Ascending aorta (tissue), 2 donors: ENCODE data around the gene CD209. TPM values are rescaled to one million over a fixed set of nuclear protein-coding genes. Genes with fewer than 3 reads are reported as not detected.
"Not testable (repeated sequence)": the region's sequence is repeated elsewhere in the genome, so short reads cannot be mapped to it uniquely, and the experiment has no call there.

Experiments
- DNase-seq, 2 donors: peaks; one replicate each; pipeline ENCODE4 v3.0.0-alpha.2; 2019; ENCODE audit warnings: low spot score in 2 of 2
- H3K27ac ChIP-seq, 2 donors: fragments of 200-600 bp; sonication (generic); one replicate each; pipeline ENCODE4 v1.5.1; 2016 to 2017; ENCODE audit warnings: mild to moderate bottlenecking in 1 of 2
- H3K27me3 ChIP-seq: fragments of 200-600 bp; sonication (generic); one replicate; pipeline ENCODE4 v1.5.1; 2017
- H3K36me3 ChIP-seq, 2 donors: fragments of 200-600 bp; sonication (generic); one replicate each; pipeline ENCODE4 v1.5.1; 2016
- H3K4me1 ChIP-seq, 2 donors: fragments of 200-600 bp; sonication (generic); one replicate each; pipeline ENCODE4 v1.5.1; 2016 to 2017; ENCODE audit warnings: mild to moderate bottlenecking in 1 of 2
- H3K4me3 ChIP-seq, 2 donors: fragments of 200-600 bp; sonication (generic); one replicate each; pipeline ENCODE4 v1.5.1; 2016 to 2017; ENCODE audit warnings: mild to moderate bottlenecking in 1 of 2
- H3K9me3 ChIP-seq, 2 donors: fragments of 200-600 bp; sonication (generic); one replicate each; pipeline ENCODE4 v1.5.1; 2016
- intact Hi-C: fragments of 100-400 bp; cut with DNase I; formaldehyde crosslinking; loops from one replicate; pipeline ENCODE4 v1.15.1; 2023
- total RNA-seq: library from RNA; depleted of rRNA; stranded (reverse); fragments of >200 nt; gene quantifications from one replicate; pipeline ENCODE4 v1.1.0, GENCODE V29; 2016
- TF ChIP-seq, protein P1 (sequence below), 3 experiments: fragments of 200-600 bp in 2 of 3; fragments of 450-650 bp in 1 of 3; sonication (generic) in 2 of 3; IDR thresholded peaks; one replicate each; pipeline ENCODE4 v1.5.1; 2016 to 2019; ENCODE audit warnings: antibody characterized with exemption in 3 of 3, mild to moderate bottlenecking in 1 of 3, moderate library complexity in 1 of 3

Gene CD209, protein sequence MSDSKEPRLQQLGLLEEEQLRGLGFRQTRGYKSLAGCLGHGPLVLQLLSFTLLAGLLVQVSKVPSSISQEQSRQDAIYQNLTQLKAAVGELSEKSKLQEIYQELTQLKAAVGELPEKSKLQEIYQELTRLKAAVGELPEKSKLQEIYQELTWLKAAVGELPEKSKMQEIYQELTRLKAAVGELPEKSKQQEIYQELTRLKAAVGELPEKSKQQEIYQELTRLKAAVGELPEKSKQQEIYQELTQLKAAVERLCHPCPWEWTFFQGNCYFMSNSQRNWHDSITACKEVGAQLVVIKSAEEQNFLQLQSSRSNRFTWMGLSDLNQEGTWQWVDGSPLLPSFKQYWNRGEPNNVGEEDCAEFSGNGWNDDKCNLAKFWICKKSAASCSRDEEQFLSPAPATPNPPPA
- 12.6 TPM for total RNA-seq

DNA sequence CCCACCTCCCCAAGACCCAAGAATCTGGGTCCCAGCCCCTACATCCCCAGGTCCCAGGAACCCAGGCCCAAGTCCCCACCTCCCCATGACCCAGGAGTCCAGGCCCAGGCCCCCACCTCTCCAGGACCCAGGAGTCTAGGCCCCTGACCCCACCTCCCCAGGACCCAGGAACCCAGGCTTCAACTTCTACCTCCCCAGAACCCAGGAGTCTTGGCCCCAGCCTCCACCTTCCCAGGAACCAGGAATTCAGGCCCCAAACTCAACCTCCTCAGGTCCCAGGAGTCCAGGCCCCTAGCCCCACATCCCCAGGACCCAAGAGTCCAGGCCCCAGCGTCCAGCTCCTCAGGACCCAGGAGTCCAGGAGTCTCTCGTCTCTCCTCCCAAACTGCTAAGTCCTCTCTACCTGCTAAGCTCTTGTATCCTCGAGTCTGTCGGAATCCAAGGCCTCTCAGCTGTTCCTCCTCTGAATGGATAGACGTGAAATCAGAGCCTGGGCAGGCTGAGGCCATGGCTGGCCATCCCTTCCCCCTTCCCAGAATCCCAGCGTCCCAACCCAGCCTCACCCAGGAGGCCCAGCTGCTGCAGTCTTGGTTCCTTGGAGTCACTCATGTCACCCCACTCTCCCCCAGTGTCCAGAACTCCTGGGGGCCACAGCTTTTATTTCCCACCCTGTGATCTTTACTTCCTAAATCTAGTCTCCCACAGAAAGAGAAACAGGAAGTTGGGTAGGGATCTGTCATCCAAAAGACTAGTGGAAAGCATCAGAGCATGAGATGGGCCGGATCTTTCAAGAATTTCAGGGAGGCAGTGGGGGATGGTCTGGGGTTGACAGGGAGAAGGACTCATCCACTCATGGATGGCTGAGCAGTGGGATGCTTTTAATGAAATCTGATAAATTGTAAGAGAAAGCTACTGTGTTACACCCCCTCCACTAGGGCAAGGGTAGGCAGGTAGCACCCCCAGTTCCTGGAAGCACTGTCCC, at the start of gene CD209:
Gene CD209, minus strand, starts transcription at position 632 of the 982 bp plus-strand sequence. Its CDS starts 23 bp downstream, at position 609.
- H3K27ac ChIP-seq, result no peak within 1 kb of the TSS
- DNase-seq, result no peak
- intact Hi-C loops, result no loop called here
- no peaks in the 10 kb centered on the region for H3K9me3 ChIP-seq
- no peak within 1 kb of the TSS for H3K4me3 ChIP-seq
- no peaks in the 10 kb centered on the region for H3K27me3 ChIP-seq
- TF ChIP-seq, protein P1, sequence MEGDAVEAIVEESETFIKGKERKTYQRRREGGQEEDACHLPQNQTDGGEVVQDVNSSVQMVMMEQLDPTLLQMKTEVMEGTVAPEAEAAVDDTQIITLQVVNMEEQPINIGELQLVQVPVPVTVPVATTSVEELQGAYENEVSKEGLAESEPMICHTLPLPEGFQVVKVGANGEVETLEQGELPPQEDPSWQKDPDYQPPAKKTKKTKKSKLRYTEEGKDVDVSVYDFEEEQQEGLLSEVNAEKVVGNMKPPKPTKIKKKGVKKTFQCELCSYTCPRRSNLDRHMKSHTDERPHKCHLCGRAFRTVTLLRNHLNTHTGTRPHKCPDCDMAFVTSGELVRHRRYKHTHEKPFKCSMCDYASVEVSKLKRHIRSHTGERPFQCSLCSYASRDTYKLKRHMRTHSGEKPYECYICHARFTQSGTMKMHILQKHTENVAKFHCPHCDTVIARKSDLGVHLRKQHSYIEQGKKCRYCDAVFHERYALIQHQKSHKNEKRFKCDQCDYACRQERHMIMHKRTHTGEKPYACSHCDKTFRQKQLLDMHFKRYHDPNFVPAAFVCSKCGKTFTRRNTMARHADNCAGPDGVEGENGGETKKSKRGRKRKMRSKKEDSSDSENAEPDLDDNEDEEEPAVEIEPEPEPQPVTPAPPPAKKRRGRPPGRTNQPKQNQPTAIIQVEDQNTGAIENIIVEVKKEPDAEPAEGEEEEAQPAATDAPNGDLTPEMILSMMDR (IDR thresholded peaks at IDR 0.05), result no peak
- no peaks in the 10 kb centered on the region for H3K4me1 ChIP-seq
- H3K36me3 ChIP-seq, result no peaks in the 10 kb centered on the region

DNA sequence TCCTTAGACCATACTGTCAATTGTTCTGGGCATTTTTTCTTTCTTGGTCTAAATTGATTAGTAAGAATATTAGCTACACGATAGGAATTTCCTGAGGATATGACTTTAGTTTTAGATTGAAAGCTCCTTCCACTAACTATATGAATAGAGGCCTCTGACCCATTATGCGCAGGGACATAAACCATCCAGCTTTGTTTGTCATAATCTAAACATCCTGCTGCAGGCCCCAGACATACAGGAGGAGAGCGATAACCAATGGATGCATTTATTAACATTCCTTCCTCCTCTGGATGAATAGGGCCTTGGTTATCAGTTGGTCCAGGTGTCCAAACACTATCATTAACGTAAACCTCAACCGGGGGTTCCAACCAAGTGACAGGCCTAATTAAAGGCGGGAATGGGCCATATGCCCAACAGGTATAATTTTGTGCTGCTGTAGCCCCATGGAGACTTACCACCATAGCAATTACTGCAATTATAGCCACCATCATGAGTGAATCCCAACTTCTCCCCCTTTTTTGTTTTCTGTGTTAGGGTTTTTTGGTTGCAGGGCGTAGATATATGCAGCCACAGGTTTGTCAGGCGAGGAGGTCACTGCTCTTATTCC, 48.3 kb upstream of the CD209 start:
- Histone ChIP-seq H3K27ac (no peak overlapping the region), H3K27me3 (peaks cover 3% of the 10 kb centered on the region), H3K4me3 (no peak overlapping the region), H3K4me1 (no peaks in the 10 kb centered on the region), H3K36me3 (no peaks in the 10 kb centered on the region), H3K9me3 (no peaks in the 10 kb centered on the region)
- DNase-seq, result no peak
- TF ChIP-seq, protein P1 (IDR thresholded peaks at IDR 0.05), result no peak
- intact Hi-C loops, result loop anchor here (2.0 kb wide), 1 partner anchor 143 kb away; no protein-coding TSS in a partner anchor

DNA sequence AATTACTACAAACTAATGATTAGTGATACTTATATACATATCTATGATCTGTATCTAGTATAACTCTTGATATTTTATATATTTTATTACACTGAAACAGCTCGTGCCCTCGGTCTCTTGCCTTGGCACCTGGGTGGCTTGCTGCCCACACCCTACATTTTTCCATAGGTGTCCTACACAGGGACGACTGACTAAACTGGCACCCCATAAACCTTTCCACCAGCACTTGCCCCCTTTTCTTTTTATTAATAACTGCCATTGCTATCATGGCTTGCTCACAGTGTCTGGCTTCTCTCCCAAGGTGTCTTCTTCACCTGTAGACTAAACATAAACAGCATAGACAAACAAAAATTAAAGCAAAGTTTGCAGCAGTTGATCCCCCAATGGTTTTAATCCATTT, 46.2 kb upstream of the CD209 start:
- no peaks in the 10 kb centered on the region for H3K36me3 ChIP-seq
- DNase-seq, result no peak
- H3K27me3 ChIP-seq, result peaks cover 10% of the 10 kb centered on the region
- no peak overlapping the region for H3K27ac ChIP-seq
- intact Hi-C loops, result no loop called here
- TF ChIP-seq, protein P1 (IDR thresholded peaks at IDR 0.05), result no peak
- H3K4me1 ChIP-seq, result no peaks in the 10 kb centered on the region
- no peak overlapping the region for H3K4me3 ChIP-seq
- H3K9me3 ChIP-seq, result no peaks in the 10 kb centered on the region

DNA sequence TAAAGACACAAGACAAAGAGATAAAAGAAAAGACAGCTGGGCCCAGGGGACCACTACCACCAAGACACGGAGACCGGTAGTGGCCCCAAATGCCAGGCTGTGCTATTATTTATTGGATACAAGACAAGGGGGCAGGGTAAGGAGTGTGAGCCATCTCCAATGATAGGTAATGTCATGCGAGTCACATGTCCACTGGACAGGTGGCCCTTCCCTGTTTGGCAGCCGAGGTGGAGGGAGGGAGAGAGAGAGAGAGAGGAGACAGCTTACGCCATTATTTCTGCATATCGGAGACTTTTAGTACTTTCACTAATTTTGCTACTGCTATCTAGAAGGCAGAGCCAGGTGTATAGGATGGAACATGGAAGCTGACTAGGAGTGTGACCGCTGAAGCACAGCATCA, 45.4 kb upstream of the CD209 start:
- H3K36me3 ChIP-seq, H3K4me3 ChIP-seq, H3K27me3 ChIP-seq, DNase-seq, H3K4me1 ChIP-seq, H3K27ac ChIP-seq, intact Hi-C loops, H3K9me3 ChIP-seq: not testable (repeated sequence)

DNA sequence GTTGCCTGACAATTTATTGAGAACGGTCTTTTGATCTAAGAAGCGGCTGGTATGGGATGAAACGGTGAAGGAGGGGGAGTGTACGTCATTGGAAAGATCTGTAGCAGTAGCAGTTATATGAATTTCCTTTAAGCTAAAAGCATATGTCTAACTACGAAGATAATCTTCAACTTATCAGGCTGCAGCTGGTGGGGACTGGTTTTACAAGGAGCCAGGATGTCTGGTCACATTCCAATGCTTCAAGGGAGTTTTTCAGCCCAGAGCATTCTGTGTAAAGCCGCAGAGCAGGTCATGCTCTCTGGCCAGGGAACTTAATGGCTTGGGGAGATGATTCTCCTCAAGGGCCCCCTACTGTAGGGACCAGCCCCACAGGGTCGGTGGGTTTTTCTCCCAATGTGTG, 44.9 kb upstream of the CD209 start:
- Histone ChIP-seq H3K27ac (no peak overlapping the region), H3K27me3 (peaks cover 10% of the 10 kb centered on the region)
- intact Hi-C loops, result no loop called here

More for the DNA sequence above, 44.9 kb upstream of the CD209 start:
- H3K4me3 ChIP-seq, result no peak overlapping the region
- no peak for DNase-seq
- no peaks in the 10 kb centered on the region for H3K36me3 ChIP-seq
- no peaks in the 10 kb centered on the region for H3K4me1 ChIP-seq
- TF ChIP-seq, protein P1 (IDR thresholded peaks at IDR 0.05), result no peak
- no peaks in the 10 kb centered on the region for H3K9me3 ChIP-seq
